H1 (cell line): ENCODE results near the gene WDFY3. TPM values are rescaled to one million over a fixed set of nuclear protein-coding genes. Genes with fewer than 3 reads are reported as not detected.

Source experiments
- BACH1 ChIP-seq: IDR thresholded peaks from 2 replicates; pipeline ENCODE4 v1.6.1; 2012; ENCODE audit warnings: low read length, improper control_type of control experiment
- BCL11A ChIP-seq, 2 experiments: IDR thresholded peaks; one replicate each; pipeline ENCODE4 v1.6.1; 2011; ENCODE audit warnings: low read depth in 2 of 2, low read length in 2 of 2, mild to moderate bottlenecking in 2 of 2
- JUN ChIP-seq: IDR thresholded peaks from 2 replicates; pipeline ENCODE4 v1.6.1; 2011; ENCODE audit warnings: low read depth, mild to moderate bottlenecking, improper control_type of control experiment, low read length
- KDM4A ChIP-seq: IDR thresholded peaks from one replicate; pipeline ENCODE4 v1.7.1; 2012; ENCODE audit warnings: low read depth, mild to moderate bottlenecking, moderate library complexity, low read length, inconsistent platforms; ENCODE audit not compliant: severe bottlenecking
- KDM5A ChIP-seq: fragments of 200-600 bp; IDR thresholded peaks from 2 replicates; pipeline ENCODE4 v1.7.1; 2012; ENCODE audit warnings: mild to moderate bottlenecking, low read length, inconsistent platforms, mixed read lengths
- NRF1 ChIP-seq: IDR thresholded peaks from 2 replicates; pipeline ENCODE4 v1.6.1; 2011; ENCODE audit warnings: mild to moderate bottlenecking, low read depth, low read length, improper control_type of control experiment
- POU5F1 ChIP-seq: IDR thresholded peaks from 2 replicates; pipeline ENCODE4 v1.6.1; 2011; ENCODE audit warnings: low read depth, mild to moderate bottlenecking, low read length, moderate library complexity
- RAD21 ChIP-seq, 2 experiments: IDR thresholded peaks in 1 of 2; conservative IDR thresholded peaks in 1 of 2; 2 replicates each; pipeline ENCODE4 v1.6.1; 2011; ENCODE audit warnings: low read depth in 2 of 2, low read length in 2 of 2, improper control_type of control experiment in 1 of 2, inconsistent platforms in 1 of 2, mild to moderate bottlenecking in 1 of 2, moderate library complexity in 1 of 2
- RXRA ChIP-seq: IDR thresholded peaks from 2 replicates; pipeline ENCODE4 v1.6.1; 2011; ENCODE audit warnings: low read depth, mild to moderate bottlenecking, low read length, moderate library complexity; ENCODE audit not compliant: insufficient read depth
- TEAD4 ChIP-seq: IDR thresholded peaks from 2 replicates; pipeline ENCODE4 v1.6.1; 2012; ENCODE audit warnings: low read depth, low read length, inconsistent platforms, mixed read lengths
- YY1 ChIP-seq: IDR thresholded peaks from 2 replicates; pipeline ENCODE4 v1.6.1; 2011; ENCODE audit warnings: low read depth, mild to moderate bottlenecking, low read length
- polyA plus RNA-seq, 7 experiments: library from polyadenylated mRNA; depleted of rRNA in 3 of 7; stranded (reverse) in 5 of 7; unstranded in 2 of 7; fragments of >200 nt in 5 of 7; fragments of 200-250 nt in 2 of 7; gene quantifications; 1 replicate in 5 of 7; 2 replicates in 1 of 7; 4 replicates in 1 of 7; pipeline versions ENCODE4 v1.2.1 to v1.2.3, GENCODE V29; 2011 to 2013; ENCODE audit warnings: missing spikeins in 2 of 7, mixed read lengths in 2 of 7
- total RNA-seq: library from RNA; stranded (reverse); fragmentation: NEBNext Ultra II Directional; extraction: Animal tissue kit (Norgen Biotek cat#: 25700); gene quantifications from 2 replicates; pipeline ENCODE4 v1.2.1, GENCODE V29; 2021

The WDFY3 gene
- total and polyA plus RNA-seq, 2 of the 8 experiments (the other 6 are each of a cell fraction or from before 2014, with no cell fraction given), result 25.6 to 62.4 TPM

DNA sequence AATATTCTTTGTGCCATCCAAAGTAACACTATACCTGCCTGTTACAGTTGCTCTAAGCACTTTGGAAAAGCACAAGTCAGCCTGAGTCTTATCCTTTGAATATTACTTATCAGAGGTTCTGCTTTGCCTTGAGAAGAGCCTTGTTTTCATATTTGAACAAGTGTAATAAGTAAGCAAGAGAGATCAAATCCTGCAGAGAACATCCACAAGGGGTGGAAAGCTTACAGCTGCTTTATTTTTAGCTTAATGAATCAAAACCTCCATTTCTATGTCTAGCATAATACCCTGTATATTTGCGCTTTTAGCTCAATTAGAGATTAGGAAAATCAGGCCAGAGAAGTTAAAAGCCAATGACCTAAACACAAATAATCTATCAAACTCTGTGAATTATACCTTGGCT is 243.8 kb downstream of the WDFY3 start (continued):
- TF ChIP-seq POU5F1 (no peak), KDM4A (no peak), NRF1 (no peak), RAD21 (IDR thresholded peaks at IDR 0.05 in 1 of 2, conservative IDR thresholded peaks at IDR 0.05 in 1 of 2; ENCODE audit: low read depth in 2 of 2, low read length in 2 of 2) (no peak), JUN (no peak), KDM5A (no peak), BCL11A (IDR thresholded peaks at IDR 0.05; ENCODE audit: low read depth in 2 of 2, low read length in 2 of 2) (no peak), TEAD4 (no peak), BACH1 (no peak), YY1 (no peak), RXRA (no peak)
